ENCODE measurements around the gene GLIS1.

Gene GLIS1

GRCh38 chr1:53524428-53525375 lies 214.3 kb downstream of the GLIS1 start:
- no peak for DNase-seq
- Histone ChIP-seq H3K27ac (no peak overlapping the region), H3K27me3 (replicated peaks) (no peaks in the 10 kb centered on the region), H3K36me3 (replicated peaks) (peaks cover 15% of the 10 kb centered on the region), H3K4me3 (ENCODE audit: low read depth, low read length) (no peak overlapping the region)
- in situ Hi-C loops (cut with HindIII; ENCODE audit: low pct_ligation_motif_present, low sequenced_read_pairs): no loop called here
- TF ChIP-seq CTCF (IDR thresholded peaks at IDR 0.05; ENCODE audit: low read depth, low read length, missing control alignments): no peak

- in situ Hi-C loops (cut with HindIII; ENCODE audit: low pct_ligation_motif_present, low sequenced_read_pairs): no loop called here
- H3K27me3 ChIP-seq (replicated peaks): no peaks in the 10 kb centered on the region
- H3K27ac ChIP-seq: no peak overlapping the region
- no peak for DNase-seq
- no peak overlapping the region for H3K4me3 ChIP-seq (ENCODE audit: low read depth, low read length)
- no peak for TF ChIP-seq CTCF (IDR thresholded peaks at IDR 0.05; ENCODE audit: low read depth, low read length, missing control alignments)
- H3K36me3 ChIP-seq (replicated peaks): peaks cover 21% of the 10 kb centered on the region
Measured at GRCh38 chr1:53521924-53522552, 216.9 kb downstream of the GLIS1 start.

- no peak overlapping the region for H3K4me3 ChIP-seq (ENCODE audit: low read depth, low read length)
- in situ Hi-C loops (cut with HindIII; ENCODE audit: low pct_ligation_motif_present, low sequenced_read_pairs): no loop called here
- DNase-seq: no peak
- H3K36me3 ChIP-seq (replicated peaks): peaks cover 21% of the 10 kb centered on the region
- TF ChIP-seq CTCF (IDR thresholded peaks at IDR 0.05; ENCODE audit: low read depth, low read length, missing control alignments): no peak
- no peak overlapping the region for H3K27ac ChIP-seq
- H3K27me3 ChIP-seq (replicated peaks): no peaks in the 10 kb centered on the region
Measured at GRCh38 chr1:53520481-53520880, 218.5 kb downstream of the GLIS1 start.

- TF ChIP-seq CTCF (IDR thresholded peaks at IDR 0.05; ENCODE audit: low read depth, low read length, missing control alignments): no peak
- in situ Hi-C loops (cut with HindIII; ENCODE audit: low pct_ligation_motif_present, low sequenced_read_pairs): no loop called here
- no peak for DNase-seq
- Histone ChIP-seq H3K27me3 (replicated peaks) (no peaks in the 10 kb centered on the region), H3K4me3 (ENCODE audit: low read depth, low read length) (no peak overlapping the region), H3K36me3 (replicated peaks) (peaks cover 24% of the 10 kb centered on the region), H3K27ac (no peak overlapping the region)
Measured at GRCh38 chr1:53519421-53519820, 219.5 kb downstream of the GLIS1 start.

- in situ Hi-C loops (cut with HindIII; ENCODE audit: low pct_ligation_motif_present, low sequenced_read_pairs): no loop called here
- no peak overlapping the region for H3K27ac ChIP-seq
- peaks cover 30% of the 10 kb centered on the region for H3K36me3 ChIP-seq (replicated peaks)
- H3K27me3 ChIP-seq (replicated peaks): no peaks in the 10 kb centered on the region
- no peak for TF ChIP-seq CTCF (IDR thresholded peaks at IDR 0.05; ENCODE audit: low read depth, low read length, missing control alignments)
- no peak for DNase-seq
- H3K4me3 ChIP-seq (ENCODE audit: low read depth, low read length): no peak overlapping the region
Measured at GRCh38 chr1:53518775-53519174, 220.2 kb downstream of the GLIS1 start.
